DOHH2 (cell line): ENCODE data around the gene MT1M.

Experiments used
- EZH2phosphoT487 ChIP-seq: fragments of 200-600 bp; sonication (generic); IDR thresholded peaks from 2 replicates; pipeline ENCODE4 v1.6.1; 2017; ENCODE audit warnings: borderline replicate concordance, mild to moderate bottlenecking, antibody characterized with exemption, low read length, moderate library complexity, mixed read lengths
- TF ChIP-seq, protein P1 (sequence below): fragments of 200-600 bp; sonication (generic); IDR thresholded peaks from one replicate; pipeline ENCODE4 v1.5.1; 2014; ENCODE audit warnings: antibody characterized with exemption, mild to moderate bottlenecking, low read depth, low read length; ENCODE audit not compliant: poor library complexity, severe bottlenecking

DNA sequence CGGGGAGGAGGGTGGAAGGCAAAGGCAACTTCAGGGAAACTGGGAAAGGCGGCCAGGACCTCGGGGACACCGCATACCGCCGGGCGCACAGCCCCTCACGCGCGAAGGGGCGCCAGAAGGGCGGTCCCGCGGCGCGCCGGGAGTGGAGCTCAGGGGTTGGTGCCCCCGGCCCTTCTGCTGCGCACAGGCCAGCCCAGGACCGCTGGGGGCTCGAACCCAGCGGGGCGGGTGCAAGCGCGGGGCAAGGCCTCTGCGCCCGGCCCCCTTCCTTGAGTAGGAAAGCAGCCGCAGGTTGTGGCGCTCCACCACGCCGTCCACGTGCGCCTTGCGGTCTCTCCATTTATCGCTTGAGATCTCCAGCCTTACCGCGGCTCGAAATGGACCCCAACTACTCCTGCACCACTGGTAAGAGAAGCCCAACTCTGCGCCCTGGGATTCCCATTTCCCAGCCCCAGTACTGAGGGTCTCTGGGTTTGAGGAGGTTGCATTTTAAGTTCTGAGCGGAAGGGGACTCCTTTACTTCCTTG, 3.0 kb downstream of the MT1M start:
- no peak for TF ChIP-seq EZH2phosphoT487
- TF ChIP-seq, protein P1, sequence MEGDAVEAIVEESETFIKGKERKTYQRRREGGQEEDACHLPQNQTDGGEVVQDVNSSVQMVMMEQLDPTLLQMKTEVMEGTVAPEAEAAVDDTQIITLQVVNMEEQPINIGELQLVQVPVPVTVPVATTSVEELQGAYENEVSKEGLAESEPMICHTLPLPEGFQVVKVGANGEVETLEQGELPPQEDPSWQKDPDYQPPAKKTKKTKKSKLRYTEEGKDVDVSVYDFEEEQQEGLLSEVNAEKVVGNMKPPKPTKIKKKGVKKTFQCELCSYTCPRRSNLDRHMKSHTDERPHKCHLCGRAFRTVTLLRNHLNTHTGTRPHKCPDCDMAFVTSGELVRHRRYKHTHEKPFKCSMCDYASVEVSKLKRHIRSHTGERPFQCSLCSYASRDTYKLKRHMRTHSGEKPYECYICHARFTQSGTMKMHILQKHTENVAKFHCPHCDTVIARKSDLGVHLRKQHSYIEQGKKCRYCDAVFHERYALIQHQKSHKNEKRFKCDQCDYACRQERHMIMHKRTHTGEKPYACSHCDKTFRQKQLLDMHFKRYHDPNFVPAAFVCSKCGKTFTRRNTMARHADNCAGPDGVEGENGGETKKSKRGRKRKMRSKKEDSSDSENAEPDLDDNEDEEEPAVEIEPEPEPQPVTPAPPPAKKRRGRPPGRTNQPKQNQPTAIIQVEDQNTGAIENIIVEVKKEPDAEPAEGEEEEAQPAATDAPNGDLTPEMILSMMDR: no peak
